OCI-LY7 (cell line): ENCODE data around the gene VAPB. TPM values are rescaled to one million over a fixed set of nuclear protein-coding genes. Genes with fewer than 3 reads are reported as not detected.

Experiments used
- BruUV-seq: library from RNA; stranded (reverse); fragments of 400-500 nt; replicated peaks from 2 replicates; lab custom pipeline; 2021; lab: Mats Ljungman, UMichigan
- CTCF ChIA-PET: fragments of 300-600 bp; sonication (Branson Sonifier 250); formaldehyde crosslinking; loops from one replicate; lab custom pipeline; 2022; ENCODE audit warnings: antibody characterized with exemption; ENCODE audit not compliant: unreplicated experiment; lab: Charles Lee
- POLR2A ChIA-PET: fragments of 300-600 bp; sonication (Branson Sonifier 250); formaldehyde crosslinking; loops from one replicate; lab custom pipeline; 2022; ENCODE audit warnings: antibody characterized with exemption; lab: Charles Lee
- DNase-seq: peaks from one replicate; pipeline ENCODE4 v3.0.0-alpha.2; 2015; ENCODE audit warnings: low spot score
- H2AFZ ChIP-seq: fragments of 200-600 bp; sonication (generic), shearing (Covaris generic); 2 replicates; pipeline ENCODE4 v1.6.1; 2014; ENCODE audit warnings: mild to moderate bottlenecking, antibody characterized with exemption, low read length, moderate library complexity
- H3K27ac ChIP-seq: fragments of 200-600 bp; sonication (generic); 2 replicates; pipeline ENCODE4 v1.5.1; 2014; ENCODE audit warnings: mixed run types, low read depth, mild to moderate bottlenecking, moderate library complexity, low read length, inconsistent platforms; ENCODE audit not compliant: poor library complexity, severe bottlenecking
- H3K36me3 ChIP-seq: fragments of 200-600 bp; sonication (generic); 2 replicates; pipeline ENCODE4 v1.6.1; 2014; ENCODE audit warnings: mild to moderate bottlenecking, antibody characterized with exemption, low read length, moderate library complexity, mixed read lengths; ENCODE audit not compliant: insufficient read depth
- H3K4me1 ChIP-seq: fragments of 200-600 bp; sonication (generic); 2 replicates; pipeline ENCODE4 v1.5.1; 2014; ENCODE audit warnings: mild to moderate bottlenecking, low read length; ENCODE audit not compliant: insufficient read depth, poor library complexity, severe bottlenecking
- H3K4me2 ChIP-seq: fragments of 200-600 bp; sonication (generic); 2 replicates; pipeline ENCODE4 v1.6.1; 2014; ENCODE audit warnings: mild to moderate bottlenecking, low read length
- H3K4me3 ChIP-seq: fragments of 200-600 bp; sonication (generic); 2 replicates; pipeline ENCODE4 v1.5.1; 2014; ENCODE audit warnings: mild to moderate bottlenecking, low read depth, low read length; ENCODE audit not compliant: poor library complexity, severe bottlenecking
- H3K79me2 ChIP-seq: fragments of 200-600 bp; sonication (generic); 2 replicates; pipeline ENCODE4 v1.6.1; 2016; ENCODE audit warnings: low read depth, mild to moderate bottlenecking, low read length, moderate library complexity, mixed read lengths; ENCODE audit not compliant: insufficient read depth
- H3K9me2 ChIP-seq: fragments of 200-600 bp; sonication (generic); 2 replicates; pipeline ENCODE4 v1.6.1; 2016; ENCODE audit warnings: mild to moderate bottlenecking, low read length, mixed read lengths; ENCODE audit not compliant: insufficient read depth
- H3K9me3 ChIP-seq: fragments of 200-600 bp; sonication (generic); 2 replicates; pipeline ENCODE4 v1.6.1; 2014; ENCODE audit warnings: mild to moderate bottlenecking, mixed run types, low read length, mixed read lengths
- H4K20me1 ChIP-seq: fragments of 200-600 bp; sonication (generic); 2 replicates; pipeline ENCODE4 v1.6.1; 2014; ENCODE audit warnings: mild to moderate bottlenecking, antibody characterized with exemption, low read length, moderate library complexity, mixed read lengths; ENCODE audit not compliant: insufficient read depth
- EZH2phosphoT487 ChIP-seq: fragments of 200-600 bp; sonication (generic); IDR thresholded peaks from 2 replicates; pipeline ENCODE4 v1.6.1; 2018; ENCODE audit warnings: low read depth, borderline replicate concordance, mild to moderate bottlenecking, mixed run types, antibody characterized with exemption, low read length, moderate library complexity, mixed read lengths
- intact Hi-C: fragments of 100-400 bp; cut with micrococcal nuclease; formaldehyde crosslinking; loops from one replicate; pipeline ENCODE4 v1.10.0; 2022; ENCODE audit not compliant: unreplicated experiment
- total RNA-seq, 2 experiments: library from RNA; depleted of rRNA in 1 of 2; stranded (reverse); fragments of >200 nt in 1 of 2; shearing (Covaris generic) in 1 of 2; gene quantifications; 2 replicates each; pipeline ENCODE4 v1.2.3, GENCODE V29; 2014 to 2022
- TF ChIP-seq, protein P1 (sequence below): fragments of 200-600 bp; sonication (generic); conservative IDR thresholded peaks from 2 replicates; pipeline ENCODE4 v1.5.1; 2014; ENCODE audit warnings: mild to moderate bottlenecking, antibody characterized with exemption, low read length, moderate library complexity, mixed read lengths

VAPB gene
- total RNA-seq, 2 experiments from 2014 or later: 13.3 to 43.2 TPM

DNA sequence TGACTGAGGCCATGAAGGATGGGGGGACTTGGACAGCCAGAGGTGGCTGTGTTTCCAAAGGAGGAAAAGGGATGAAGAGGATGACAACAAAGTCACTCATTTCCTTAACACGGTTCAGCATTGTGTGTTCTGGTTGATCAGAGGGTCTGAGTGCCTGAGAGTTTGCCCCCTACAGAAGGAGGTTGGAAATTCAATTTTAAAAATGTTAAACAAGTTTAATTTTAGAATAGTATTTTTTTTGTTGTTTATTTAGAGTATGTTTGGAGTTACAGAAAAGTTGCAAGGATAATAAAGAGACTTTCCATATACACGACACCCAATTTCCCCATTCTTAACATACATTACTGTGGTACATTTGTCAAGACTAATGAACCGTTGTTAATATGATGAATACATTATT lies 10.3 kb upstream of the VAPB start:
- H4K20me1 ChIP-seq: no peaks in the 10 kb centered on the region
- no TSS peak for BruUV-seq
- no peak overlapping the region for H3K4me2 ChIP-seq
- H3K79me2 ChIP-seq: no peaks in the 10 kb centered on the region
- ChIA-PET CTCF (no interaction called here), POLR2A (interaction anchor here (0.5 kb wide), 1 partner anchor 8 kb away, joined by 3 read pairs; no protein-coding TSS in a partner anchor)
- H3K27ac ChIP-seq: no peak overlapping the region
- no peak overlapping the region for H3K4me3 ChIP-seq
- intact Hi-C loops: no loop called here
- no peak for DNase-seq
- no peaks in the 10 kb centered on the region for H3K9me3 ChIP-seq
- no peaks in the 10 kb centered on the region for H3K9me2 ChIP-seq
- TF ChIP-seq, protein P1, sequence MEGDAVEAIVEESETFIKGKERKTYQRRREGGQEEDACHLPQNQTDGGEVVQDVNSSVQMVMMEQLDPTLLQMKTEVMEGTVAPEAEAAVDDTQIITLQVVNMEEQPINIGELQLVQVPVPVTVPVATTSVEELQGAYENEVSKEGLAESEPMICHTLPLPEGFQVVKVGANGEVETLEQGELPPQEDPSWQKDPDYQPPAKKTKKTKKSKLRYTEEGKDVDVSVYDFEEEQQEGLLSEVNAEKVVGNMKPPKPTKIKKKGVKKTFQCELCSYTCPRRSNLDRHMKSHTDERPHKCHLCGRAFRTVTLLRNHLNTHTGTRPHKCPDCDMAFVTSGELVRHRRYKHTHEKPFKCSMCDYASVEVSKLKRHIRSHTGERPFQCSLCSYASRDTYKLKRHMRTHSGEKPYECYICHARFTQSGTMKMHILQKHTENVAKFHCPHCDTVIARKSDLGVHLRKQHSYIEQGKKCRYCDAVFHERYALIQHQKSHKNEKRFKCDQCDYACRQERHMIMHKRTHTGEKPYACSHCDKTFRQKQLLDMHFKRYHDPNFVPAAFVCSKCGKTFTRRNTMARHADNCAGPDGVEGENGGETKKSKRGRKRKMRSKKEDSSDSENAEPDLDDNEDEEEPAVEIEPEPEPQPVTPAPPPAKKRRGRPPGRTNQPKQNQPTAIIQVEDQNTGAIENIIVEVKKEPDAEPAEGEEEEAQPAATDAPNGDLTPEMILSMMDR: peak; percentile 53
- TF ChIP-seq EZH2phosphoT487: no peak
- H3K36me3 ChIP-seq: no peaks in the 10 kb centered on the region
- H3K4me1 ChIP-seq: no peaks in the 10 kb centered on the region
- no peak overlapping the region for H2AFZ ChIP-seq

DNA sequence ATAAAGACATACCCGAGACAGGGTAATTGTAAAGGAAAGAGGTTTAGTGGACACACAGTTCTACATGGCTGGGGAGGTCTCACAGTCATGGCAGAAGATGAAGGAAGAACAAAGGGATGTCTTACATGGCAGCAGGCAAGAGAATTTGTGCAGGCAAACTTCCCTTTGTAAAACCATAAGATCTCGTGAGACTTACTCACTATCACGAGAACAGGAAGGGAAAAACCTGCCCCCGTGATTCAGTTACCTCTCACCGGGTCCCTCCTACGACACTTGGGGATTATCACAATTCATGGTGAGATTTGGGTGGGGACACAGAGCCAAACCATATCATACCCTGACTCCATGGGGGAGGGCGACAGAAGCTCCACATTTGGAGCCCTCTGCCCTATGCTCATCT lies 7.4 kb upstream of the VAPB start:
- Histone ChIP-seq H3K4me3 (no peak overlapping the region), H3K36me3 (no peaks in the 10 kb centered on the region), H4K20me1 (no peaks in the 10 kb centered on the region), H3K9me2 (no peaks in the 10 kb centered on the region), H3K27ac (no peak overlapping the region), H3K4me1 (no peaks in the 10 kb centered on the region), H3K79me2 (no peaks in the 10 kb centered on the region), H2AFZ (no peak overlapping the region), H3K4me2 (no peak overlapping the region), H3K9me3 (no peaks in the 10 kb centered on the region)
- CTCF ChIA-PET: no interaction called here
- TF ChIP-seq, protein P1: no peak
- TF ChIP-seq EZH2phosphoT487: no peak
- no peak for DNase-seq
- BruUV-seq: no TSS peak
- intact Hi-C loops: loop anchor here (10.0 kb wide), 1 partner anchor 147 kb away; no protein-coding TSS in a partner anchor
- POLR2A ChIA-PET: no interaction called here

DNA sequence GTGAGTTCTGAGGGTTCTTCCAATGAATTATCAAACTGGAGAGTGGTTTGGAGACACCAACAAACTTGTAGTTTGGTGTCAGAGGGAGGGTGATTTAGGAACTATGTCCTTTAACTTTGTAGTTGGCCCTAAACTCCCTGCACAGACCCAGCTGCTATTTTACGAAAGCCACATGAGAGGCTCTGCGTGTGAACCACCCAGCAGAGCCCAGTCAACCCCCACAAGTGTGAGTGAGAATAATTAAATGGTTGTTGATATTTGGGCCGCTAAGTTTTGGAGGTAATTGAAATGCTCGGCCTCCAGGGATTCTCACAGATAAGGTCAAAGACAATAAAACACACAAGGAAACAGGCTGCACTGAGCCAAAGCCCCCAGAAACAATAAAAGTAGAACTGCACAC lies 6.9 kb upstream of the VAPB start:
- POLR2A ChIA-PET: no interaction called here
- no TSS peak for BruUV-seq
- H2AFZ ChIP-seq: no peak overlapping the region

More for the DNA sequence above, 6.9 kb upstream of the VAPB start:
- H3K36me3 ChIP-seq: no peaks in the 10 kb centered on the region
- H4K20me1 ChIP-seq: no peaks in the 10 kb centered on the region
- TF ChIP-seq EZH2phosphoT487: no peak
- TF ChIP-seq, protein P1: no peak
- DNase-seq: no peak
- CTCF ChIA-PET: no interaction called here
- no peaks in the 10 kb centered on the region for H3K79me2 ChIP-seq
- no peaks in the 10 kb centered on the region for H3K9me2 ChIP-seq
- H3K4me2 ChIP-seq: no peak overlapping the region
- no peak overlapping the region for H3K4me3 ChIP-seq
- H3K27ac ChIP-seq: no peak overlapping the region
- no peaks in the 10 kb centered on the region for H3K4me1 ChIP-seq
- no peaks in the 10 kb centered on the region for H3K9me3 ChIP-seq
- intact Hi-C loops: loop anchor here (10.0 kb wide), 1 partner anchor 147 kb away; no protein-coding TSS in a partner anchor
